Adipose tissue (tissue), 3 donors: ENCODE results near the gene RHOJ. TPM values are rescaled to one million over a fixed set of nuclear protein-coding genes. Genes with fewer than 3 reads are reported as not detected.

Source experiments
- H3K27ac ChIP-seq: one replicate; pipeline ENCODE4 v1.5.1; 2013; ENCODE audit warnings: low read depth, low read length
- WGBS, 3 donors: extraction: QIAGEN DNeasy Blood & Tissue Kit; methylation state at CpG; one replicate each; pipeline ENCODE4 v1.1.7; 2013; 5-methylcytosine and 5-hydroxymethylcytosine counted together
- polyA plus RNA-seq, 3 donors: library from polyadenylated mRNA; stranded (reverse); fragments of 200-250 nt; gene quantifications; one replicate each; pipeline ENCODE4 v1.2.3, GENCODE V29; 2013
- donor health status: healthy with polysubstance abuse.
- donor health status: Bipolar disorder and iron deficiency.
- donor health status: healthy.

The RHOJ gene
- polyA plus RNA-seq, 3 donors, result 3.9 to 22.0 (median 17.6) TPM

GRCh38 chr14:63322897-63323573 lies 118.8 kb downstream of the RHOJ start:
- WGBS, 3 donors, result 49 to 57% (median 50%) methylated on average over 9 of the region's 9 CpGs
- no peak overlapping the region for H3K27ac ChIP-seq

- H3K27ac ChIP-seq, result no peak overlapping the region
- 87 to 92% (median 89%) methylated on average over 5 of the region's 5 CpGs for WGBS, 3 donors
These were observed 122.6 kb downstream of the RHOJ start for GRCh38 chr14:63326840-63327239.

- WGBS, 3 donors, result 64 to 75% (median 68%) methylated on average over 6 of the region's 6 CpGs
- no peak overlapping the region for H3K27ac ChIP-seq
These were observed 124.8 kb downstream of the RHOJ start for GRCh38 chr14:63328787-63329737.

GRCh38 chr14:63342371-63342770 lies 138.1 kb downstream of the RHOJ start:
- H3K27ac ChIP-seq, result no peak overlapping the region
- WGBS, 3 donors, result 60 to 77% (median 74%) methylated on average over 7 of the region's 7 CpGs

Other genes with a start within 250 kb of the RHOJ start
- gene KCNH5, start 159.0 kb upstream of the RHOJ start, polyA plus RNA-seq, result under 1 TPM in 2 of 3 donors, not detected in 1; 0.07 to 0.22 TPM
- not detected for gene GPHB5, start 114.5 kb downstream of the RHOJ start, polyA plus RNA-seq